Caco-2 (cell line): ENCODE measurements around the gene MGST2. TPM values are rescaled to one million over a fixed set of nuclear protein-coding genes. Genes with fewer than 3 reads are reported as not detected.

Source experiments
- BruUV-seq: library from RNA; stranded (reverse); fragments of 400-500 nt; replicated peaks from 2 replicates; lab custom pipeline; 2021; lab: Mats Ljungman, UMichigan
- CTCF ChIA-PET: fragments of 300-600 bp; sonication (Branson Sonifier 250); formaldehyde crosslinking; loops from one replicate; lab custom pipeline; 2022; ENCODE audit warnings: antibody characterized with exemption; lab: Charles Lee
- POLR2A ChIA-PET: fragments of 300-600 bp; sonication (Branson Sonifier 250); formaldehyde crosslinking; loops from one replicate; lab custom pipeline; 2022; ENCODE audit warnings: antibody characterized with exemption; lab: Charles Lee
- DNase-seq, 2 experiments: peaks; one replicate each; pipeline versions ENCODE4 v3.0.0 to v3.0.0-alpha.2; 2020 to 2022
- H3K27me3 ChIP-seq: replicated peaks from 2 replicates; pipeline ENCODE4 v1.6.0; 2011; ENCODE audit warnings: low read length; ENCODE audit not compliant: control insufficient read depth, insufficient read depth
- H3K36me3 ChIP-seq: 2 replicates; pipeline ENCODE4 v1.5.1; 2011; ENCODE audit warnings: low read length; ENCODE audit not compliant: control insufficient read depth, insufficient read depth
- H3K4me1 ChIP-seq: fragments of 250-450 bp; sonication (Bioruptor Pico); 2 replicates; pipeline ENCODE4 v1.5.1; 2020; ENCODE audit warnings: mild to moderate bottlenecking
- H3K4me3 ChIP-seq: 2 replicates; pipeline ENCODE4 v1.5.1; 2011; ENCODE audit warnings: low read depth, mild to moderate bottlenecking, control low read depth, low read length
- H3K9me3 ChIP-seq: fragments of 250-450 bp; sonication (Bioruptor Pico); 2 replicates; pipeline ENCODE4 v1.5.1; 2020; ENCODE audit warnings: mild to moderate bottlenecking, moderate library complexity
- H3K27ac Mint-ChIP-seq: one replicate; pipeline ENCODE4 v1.8.0; 2022; ENCODE audit warnings: mixed read lengths; ENCODE audit not compliant: unreplicated experiment
- H3K27me3 Mint-ChIP-seq: one replicate; pipeline ENCODE4 v1.8.0; 2022; ENCODE audit warnings: mixed read lengths; ENCODE audit not compliant: insufficient read depth, unreplicated experiment
- H3K36me3 Mint-ChIP-seq: one replicate; pipeline ENCODE4 v1.8.0; 2022; ENCODE audit warnings: mild to moderate bottlenecking, mixed read lengths; ENCODE audit not compliant: insufficient read depth, unreplicated experiment
- H3K4me1 Mint-ChIP-seq: one replicate; pipeline ENCODE4 v1.8.0; 2022; ENCODE audit warnings: low read depth, mixed read lengths; ENCODE audit not compliant: unreplicated experiment
- H3K4me3 Mint-ChIP-seq: one replicate; pipeline ENCODE4 v1.8.0; 2022; ENCODE audit warnings: mild to moderate bottlenecking, moderate library complexity, mixed read lengths; ENCODE audit not compliant: unreplicated experiment
- H3K9me3 Mint-ChIP-seq: one replicate; pipeline ENCODE4 v1.8.0; 2022; ENCODE audit warnings: mixed read lengths; ENCODE audit not compliant: unreplicated experiment
- CTCF ChIP-seq, 2 experiments: fragments of 200-600 bp in 1 of 2; IDR thresholded peaks; 1 replicate in 1 of 2; 2 replicates in 1 of 2; pipeline versions ENCODE4 v1.5.1 to v1.8.0; 2011 to 2022; ENCODE audit warnings: antibody characterized with exemption in 1 of 2, control low read depth in 1 of 2, inconsistent platforms in 1 of 2, low read depth in 1 of 2, low read length in 1 of 2, mild to moderate bottlenecking in 1 of 2, moderate library complexity in 1 of 2; ENCODE audit not compliant: insufficient read depth in 1 of 2, severe bottlenecking in 1 of 2, unreplicated experiment in 1 of 2
- intact Hi-C: fragments of 100-400 bp; cut with micrococcal nuclease; formaldehyde crosslinking; loops from one replicate; pipeline ENCODE4 v1.10.0; 2022; ENCODE audit not compliant: unreplicated experiment
- total RNA-seq: library from RNA; stranded (reverse); gene quantifications from 2 replicates; pipeline ENCODE4 v1.2.3, GENCODE V29; 2022

Gene MGST2
- total RNA-seq, 1 experiment from 2014 or later = 81.7 TPM

- no peaks in the 10 kb centered on the region for H3K27me3 ChIP-seq
- Mint-ChIP-seq H3K9me3 (no peaks in the 10 kb centered on the region), H3K27ac (no peak overlapping the region), H3K4me3 (no peak overlapping the region), H3K36me3 (peaks cover 54% of the 10 kb centered on the region), H3K27me3 (no peaks in the 10 kb centered on the region), H3K4me1 (no peaks in the 10 kb centered on the region)
- no peaks in the 10 kb centered on the region for H3K9me3 ChIP-seq
- DNase-seq = no peak
- CTCF ChIA-PET = no interaction called here
- no TSS peak for BruUV-seq
- no peak overlapping the region for H3K4me3 ChIP-seq
- H3K36me3 ChIP-seq = no peaks in the 10 kb centered on the region; the same call in 1 of the 2 replicates
- intact Hi-C loops = no loop called here
- no peak for TF ChIP-seq CTCF (IDR thresholded peaks at IDR 0.05; ENCODE audit: insufficient read depth in 1 of 2, low read depth in 1 of 2, low read length in 1 of 2, severe bottlenecking in 1 of 2, unreplicated experiment in 1 of 2)
- POLR2A ChIA-PET = interaction anchor here (0.9 kb wide), 1 partner anchor 12 kb away, joined by 3 read pairs; no protein-coding TSS in a partner anchor
- peaks cover 18% of the 10 kb centered on the region for H3K4me1 ChIP-seq
These were observed 45.8 kb downstream of the MGST2 start for GRCh38 chr4:139711461-139711860.

- Mint-ChIP-seq H3K4me3 (no peak overlapping the region), H3K36me3 (peaks cover 54% of the 10 kb centered on the region), H3K4me1 (no peaks in the 10 kb centered on the region), H3K9me3 (no peaks in the 10 kb centered on the region), H3K27me3 (no peaks in the 10 kb centered on the region), H3K27ac (no peak overlapping the region)
- Histone ChIP-seq H3K27me3 (no peaks in the 10 kb centered on the region), H3K36me3 (no peaks in the 10 kb centered on the region; the same call in 1 of the 2 replicates), H3K4me3 (no peak overlapping the region), H3K4me1 (peaks cover 19% of the 10 kb centered on the region), H3K9me3 (no peaks in the 10 kb centered on the region)
- intact Hi-C loops = no loop called here
- POLR2A ChIA-PET = no interaction called here
- no TSS peak for BruUV-seq
- CTCF ChIA-PET = interaction anchor here (0.6 kb wide), 1 partner anchor 64 kb away, joined by 4 read pairs; no protein-coding TSS in a partner anchor
- DNase-seq = no peak
- TF ChIP-seq CTCF (IDR thresholded peaks at IDR 0.05; ENCODE audit: insufficient read depth in 1 of 2, low read depth in 1 of 2, low read length in 1 of 2, severe bottlenecking in 1 of 2, unreplicated experiment in 1 of 2) = no peak
These were observed 47.3 kb downstream of the MGST2 start for GRCh38 chr4:139712882-139713281.

GRCh38 chr4:139715746-139716391 lies 50.2 kb downstream of the MGST2 start:
- CTCF ChIA-PET = interaction anchor here (1.1 kb wide), 1 partner anchor 19 kb away, joined by 4 read pairs; no protein-coding TSS in a partner anchor
- POLR2A ChIA-PET = no interaction called here
- H3K9me3 ChIP-seq = no peaks in the 10 kb centered on the region
- intact Hi-C loops = no loop called here
- no peak overlapping the region for H3K4me3 Mint-ChIP-seq
- peaks cover 19% of the 10 kb centered on the region for H3K4me1 ChIP-seq
- TF ChIP-seq CTCF (IDR thresholded peaks at IDR 0.05; ENCODE audit: insufficient read depth in 1 of 2, low read depth in 1 of 2, low read length in 1 of 2, severe bottlenecking in 1 of 2, unreplicated experiment in 1 of 2) = no peak
- no peak for DNase-seq
- no peaks in the 10 kb centered on the region for H3K27me3 Mint-ChIP-seq
- no peaks in the 10 kb centered on the region for H3K4me1 Mint-ChIP-seq
- no peak overlapping the region for H3K4me3 ChIP-seq
- H3K27me3 ChIP-seq = no peaks in the 10 kb centered on the region
- H3K36me3 ChIP-seq = peaks cover 3% of the 10 kb centered on the region
- H3K36me3 Mint-ChIP-seq = peaks cover 38% of the 10 kb centered on the region
- no peaks in the 10 kb centered on the region for H3K9me3 Mint-ChIP-seq
- BruUV-seq = no TSS peak
- peak overlapping the region; percentile 75 for H3K27ac Mint-ChIP-seq
